Measurements from ENCODE around the gene IRX3.

- no peak for TF ChIP-seq EP300 (IDR thresholded peaks at IDR 0.05)
- TF ChIP-seq CTCF (IDR thresholded peaks at IDR 0.05), result no peak
- TF ChIP-seq POLR2A (IDR thresholded peaks at IDR 0.05), result no peak
Observed at GRCh38 chr16:54320697-54321340, 34.2 kb upstream of the IRX3 start.

All from stomach (tissue), 4 donors.